MG63 (cell line): ENCODE measurements around the gene CCNC. TPM values are rescaled to one million over a fixed set of nuclear protein-coding genes. Genes with fewer than 3 reads are reported as not detected.

Experiments used
- DNase-seq: peaks from one replicate; pipeline ENCODE4 v3.0.0-alpha.2; 2020
- H3K27me3 ChIP-seq: fragments of 250-450 bp; sonication (Bioruptor Pico); 2 replicates; pipeline ENCODE4 v1.5.1; 2020; ENCODE audit warnings: mild to moderate bottlenecking, moderate library complexity
- H3K36me3 ChIP-seq: fragments of 250-450 bp; sonication (Bioruptor Pico); 2 replicates; pipeline ENCODE4 v1.5.1; 2020; ENCODE audit warnings: mild to moderate bottlenecking, moderate library complexity
- H3K4me3 ChIP-seq: fragments of 250-450 bp; sonication (Bioruptor Pico); 2 replicates; pipeline ENCODE4 v1.5.1; 2020; ENCODE audit warnings: mild to moderate bottlenecking, moderate library complexity
- H3K9me3 ChIP-seq: fragments of 250-450 bp; sonication (Bioruptor Pico); 2 replicates; pipeline ENCODE4 v1.5.1; 2020; ENCODE audit warnings: mild to moderate bottlenecking, moderate library complexity
- total RNA-seq: library from RNA; depleted of rRNA; stranded (reverse); fragments of >200 nt; shearing (Covaris generic); gene quantifications from 2 replicates; pipeline ENCODE4 v1.2.3, GENCODE V29; 2014; ENCODE audit warnings: low replicate concordance

The CCNC gene
- total RNA-seq, 1 experiment from 2014 or later, result 129 TPM

DNA sequence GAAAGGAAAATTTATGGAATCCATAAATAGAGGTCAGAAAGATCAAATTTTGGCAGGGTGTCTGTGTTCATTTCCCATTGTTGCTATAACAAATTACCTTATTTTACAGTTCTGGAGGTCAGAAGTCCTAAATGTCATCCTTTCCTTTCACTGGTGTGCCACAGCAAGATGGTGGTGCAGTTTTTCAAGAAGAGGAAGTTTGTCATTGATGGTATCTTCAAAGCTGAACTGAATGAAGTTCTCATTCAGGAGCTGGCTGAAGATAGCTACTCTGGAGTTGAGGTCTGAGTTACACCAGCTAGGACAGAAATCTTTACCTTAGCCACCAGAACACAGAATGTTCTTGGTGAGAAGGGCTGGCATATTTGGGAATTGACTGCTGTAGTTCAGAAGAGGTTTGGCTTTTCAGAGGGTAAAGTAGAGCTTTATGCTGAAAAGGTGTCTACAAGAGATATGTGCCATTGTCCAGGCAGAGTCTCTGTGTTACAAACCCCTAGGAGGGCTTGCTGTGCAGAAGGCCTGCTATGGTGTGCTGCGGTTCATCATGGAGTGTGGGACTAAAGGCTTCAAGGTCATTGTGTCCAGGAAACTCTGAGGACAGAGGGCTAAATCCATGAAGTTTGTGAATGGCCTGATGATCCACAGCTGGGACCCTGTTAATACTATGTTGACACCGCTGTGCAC, 7.2 kb upstream of the CCNC start:
- 0 out of 2 replicates have a peak, but pooled peaks cover 3% of the 10 kb centered on the region for H3K27me3 ChIP-seq
- no peaks in the 10 kb centered on the region for H3K36me3 ChIP-seq
- no peak for DNase-seq

DNA sequence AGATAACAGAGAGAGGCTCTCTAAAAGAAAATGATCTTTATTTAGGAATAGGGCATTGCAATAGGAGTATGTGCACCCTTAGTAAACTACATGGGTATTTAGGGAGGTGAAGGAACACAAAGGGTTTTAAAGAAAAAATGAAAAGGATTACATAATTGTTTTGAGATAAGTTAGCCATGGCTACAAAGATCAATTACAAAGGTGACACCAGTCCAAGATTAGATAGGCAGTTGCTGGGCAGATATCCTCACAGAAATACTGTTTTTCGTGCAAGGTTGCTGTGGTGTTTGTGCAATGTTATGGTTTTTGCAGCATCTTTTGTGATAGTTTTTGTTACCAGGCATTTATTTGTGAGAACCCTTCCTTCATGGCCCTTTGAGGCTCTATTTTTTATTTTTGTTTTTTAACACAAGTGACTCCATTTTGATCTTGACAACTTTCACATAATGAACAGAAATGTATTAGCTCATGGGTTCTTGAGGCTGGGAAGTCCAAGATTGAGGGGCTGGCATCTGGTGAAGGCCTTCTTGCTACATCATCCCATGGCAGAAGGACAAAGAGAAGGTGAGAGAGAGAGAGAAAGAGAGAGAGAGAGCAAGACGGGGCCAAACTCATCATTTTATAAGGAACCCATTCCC, 5.6 kb upstream of the CCNC start:
- DNase-seq, result no peak
- Histone ChIP-seq H3K4me3 (no peak overlapping the region), H3K9me3 (no peaks in the 10 kb centered on the region), H3K27me3 (0 out of 2 replicates have a peak, but pooled peaks cover 3% of the 10 kb centered on the region), H3K36me3 (no peaks in the 10 kb centered on the region)

More for the DNA sequence above, 7.2 kb upstream of the CCNC start:
- no peak overlapping the region for H3K4me3 ChIP-seq
- no peaks in the 10 kb centered on the region for H3K9me3 ChIP-seq

DNA sequence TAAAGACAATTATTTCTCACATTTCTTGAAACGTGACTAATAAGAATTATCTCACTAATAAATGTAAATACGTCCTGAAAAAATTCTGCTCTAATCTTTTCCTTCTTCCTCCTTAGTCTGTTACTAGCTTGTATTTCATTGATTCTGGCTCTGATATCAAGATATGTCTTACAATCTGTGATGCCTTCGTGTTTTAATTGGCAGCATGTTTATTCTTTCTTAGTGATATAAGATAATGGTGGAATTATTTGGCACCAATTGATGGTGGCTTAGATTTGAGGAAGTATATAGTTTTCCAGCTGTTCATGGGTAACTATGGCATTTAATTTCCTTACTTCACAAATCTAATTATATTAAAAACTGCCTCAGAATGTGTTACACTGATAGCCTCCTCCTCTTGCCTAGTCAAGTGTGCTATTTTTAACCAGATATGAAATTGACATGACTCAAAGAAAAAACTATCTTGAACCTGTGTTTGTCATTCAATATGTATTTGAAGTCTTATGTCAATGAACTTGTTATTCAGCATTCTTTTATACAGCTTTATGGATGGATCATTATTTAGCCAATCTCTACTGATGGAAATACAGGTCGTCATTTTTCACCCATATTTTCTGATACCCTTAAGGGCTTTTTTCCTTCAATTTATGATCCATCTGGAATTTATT, 5.3 kb downstream of the CCNC start:
- no peaks in the 10 kb centered on the region for H3K9me3 ChIP-seq
- peaks cover 17% of the 10 kb centered on the region for H3K36me3 ChIP-seq
- H3K4me3 ChIP-seq, result no peak overlapping the region
- no peaks in the 10 kb centered on the region for H3K27me3 ChIP-seq
- no peak for DNase-seq

DNA sequence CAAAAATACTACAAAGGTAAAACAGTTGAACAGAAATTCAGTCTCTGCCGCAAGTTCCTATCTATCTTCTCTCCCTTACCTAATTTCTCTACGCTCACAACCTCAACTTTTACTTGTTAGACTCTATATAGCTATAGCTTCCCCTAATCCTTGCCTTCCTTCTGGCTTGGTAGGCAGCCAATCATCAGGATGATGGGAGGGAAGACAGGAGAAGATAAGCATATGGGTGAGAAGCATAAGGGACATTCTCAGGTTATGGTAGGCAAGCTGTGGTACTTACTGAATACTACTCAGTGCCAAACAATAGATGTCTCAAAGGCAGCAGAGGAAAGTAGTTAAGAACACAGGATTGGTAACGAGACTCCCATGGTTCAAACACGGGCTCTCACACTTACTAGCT, 7.8 kb downstream of the CCNC start:
- Histone ChIP-seq H3K4me3 (no peak overlapping the region), H3K9me3 (no peaks in the 10 kb centered on the region), H3K27me3 (no peaks in the 10 kb centered on the region), H3K36me3 (peaks cover 37% of the 10 kb centered on the region)
- DNase-seq, result no peak

DNA sequence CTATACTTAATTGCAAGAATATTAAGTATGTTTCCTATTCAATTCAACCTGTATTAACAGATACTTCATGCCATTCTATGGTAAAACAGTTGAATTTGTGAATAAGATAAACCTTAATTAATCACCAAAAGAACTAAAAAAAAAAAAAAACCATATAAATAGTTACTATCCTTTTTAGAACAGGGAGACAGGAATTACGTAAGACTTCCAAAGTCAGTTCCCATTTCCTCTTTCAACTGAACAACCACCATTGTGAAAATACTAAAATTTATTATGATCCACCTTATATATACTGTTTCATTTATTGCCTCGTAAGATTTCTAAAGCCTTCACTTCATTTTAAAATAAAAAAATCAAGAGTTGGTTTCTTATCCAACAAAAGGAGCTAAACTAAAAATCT, 9.4 kb downstream of the CCNC start:
- H3K4me3 ChIP-seq, result no peak overlapping the region
- H3K27me3 ChIP-seq, result no peaks in the 10 kb centered on the region
- no peak for DNase-seq
- no peaks in the 10 kb centered on the region for H3K9me3 ChIP-seq
- peaks cover 43% of the 10 kb centered on the region for H3K36me3 ChIP-seq

DNA sequence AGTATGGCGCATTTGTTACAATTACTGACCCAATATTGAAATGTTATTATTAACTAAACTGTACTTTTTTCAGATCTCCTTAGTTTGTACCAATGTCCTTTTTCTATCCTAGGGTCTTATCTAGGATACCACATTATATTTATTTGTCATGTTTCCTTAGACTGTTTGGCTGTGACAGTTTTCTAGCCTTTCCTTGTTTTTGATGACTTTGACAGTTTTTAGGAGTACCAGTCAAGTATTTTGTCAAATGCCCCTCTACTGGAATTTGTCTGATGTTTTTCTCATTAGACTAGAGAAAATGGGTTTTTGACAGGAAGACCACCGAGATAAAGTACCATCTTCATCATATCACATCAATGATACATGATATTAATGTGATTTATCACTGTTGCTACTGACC, 14.6 kb downstream of the CCNC start:
- Histone ChIP-seq H3K36me3 (peaks cover 53% of the 10 kb centered on the region), H3K27me3 (no peaks in the 10 kb centered on the region), H3K9me3 (no peaks in the 10 kb centered on the region), H3K4me3 (no peak overlapping the region)
- no peak for DNase-seq

DNA sequence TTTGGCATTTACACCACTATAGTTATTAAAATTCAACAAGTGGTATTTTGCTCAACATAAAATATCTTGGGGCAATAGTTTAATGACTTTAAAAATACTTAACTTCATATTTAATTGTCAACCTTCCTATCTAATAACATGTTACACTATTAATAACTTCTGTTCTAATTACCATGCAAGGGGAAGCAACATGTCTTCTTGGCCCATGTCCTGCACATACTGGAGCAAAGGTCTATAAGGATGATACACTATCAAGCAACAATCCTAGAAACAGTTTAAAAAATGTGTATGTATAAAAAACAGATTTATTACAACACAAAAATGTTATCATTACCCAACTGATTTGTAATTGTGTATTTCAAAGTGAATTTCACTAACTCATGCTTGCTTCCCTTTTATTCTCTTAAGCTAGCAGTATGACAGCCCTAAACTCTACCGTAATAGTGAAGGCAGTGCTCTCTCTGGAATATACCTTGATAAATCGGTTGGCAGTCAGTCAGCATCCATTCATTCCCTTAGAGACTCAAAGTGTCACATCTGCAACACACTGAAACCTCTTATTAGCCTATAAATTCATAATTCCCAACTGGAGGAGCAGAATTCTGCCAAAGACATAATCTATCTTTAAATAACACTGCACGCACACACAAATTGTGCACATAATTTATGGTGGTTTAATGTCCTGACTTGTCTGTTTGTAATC, 18.3 kb downstream of the CCNC start:
- no peak for DNase-seq
- no peaks in the 10 kb centered on the region for H3K27me3 ChIP-seq
- H3K9me3 ChIP-seq, result no peaks in the 10 kb centered on the region
- H3K36me3 ChIP-seq, result peaks cover 44% of the 10 kb centered on the region
- no peak overlapping the region for H3K4me3 ChIP-seq

DNA sequence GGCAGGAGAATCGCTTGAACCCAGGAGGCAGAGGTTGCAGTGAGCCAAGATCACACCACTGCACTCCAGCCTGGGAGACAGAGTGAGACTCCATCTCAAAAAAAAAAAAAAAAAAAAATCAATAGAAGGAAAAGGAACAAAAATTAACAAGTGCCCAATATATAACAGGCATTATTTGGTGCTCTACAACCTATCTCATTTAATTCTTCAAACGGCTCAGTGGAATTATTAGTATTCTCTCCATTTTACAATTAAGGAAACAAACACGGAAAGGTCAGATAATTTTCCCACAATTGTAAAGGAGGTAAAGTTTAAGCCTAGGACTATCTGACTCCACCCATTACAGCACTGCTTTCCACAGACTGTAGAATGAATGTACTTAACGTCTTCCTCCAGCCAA, 19.8 kb downstream of the CCNC start:
- H3K27me3 ChIP-seq, result no peaks in the 10 kb centered on the region
- no peaks in the 10 kb centered on the region for H3K9me3 ChIP-seq
- no peak for DNase-seq
- peaks cover 45% of the 10 kb centered on the region for H3K36me3 ChIP-seq
- no peak overlapping the region for H3K4me3 ChIP-seq

DNA sequence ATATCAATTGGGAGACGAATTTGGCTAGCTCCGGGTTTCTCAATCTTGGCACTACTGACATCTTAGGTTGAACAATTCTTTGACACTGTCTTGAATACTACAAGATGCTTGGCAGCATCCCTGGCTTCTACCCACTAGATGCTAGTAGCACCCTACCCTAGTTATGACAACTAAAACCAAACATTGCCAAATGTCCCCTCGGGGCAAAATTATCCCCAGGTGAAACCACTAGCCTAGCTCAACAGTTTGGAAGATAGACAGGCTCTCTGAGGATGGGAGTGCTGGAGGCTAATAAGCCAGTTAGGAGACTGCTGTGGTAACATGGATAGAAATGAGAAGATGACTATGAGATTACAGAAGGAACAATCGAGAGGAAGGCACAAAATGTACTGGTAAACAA, 20.9 kb downstream of the CCNC start:
- Histone ChIP-seq H3K4me3 (no peak overlapping the region), H3K27me3 (no peaks in the 10 kb centered on the region), H3K36me3 (peaks cover 50% of the 10 kb centered on the region)

DNA sequence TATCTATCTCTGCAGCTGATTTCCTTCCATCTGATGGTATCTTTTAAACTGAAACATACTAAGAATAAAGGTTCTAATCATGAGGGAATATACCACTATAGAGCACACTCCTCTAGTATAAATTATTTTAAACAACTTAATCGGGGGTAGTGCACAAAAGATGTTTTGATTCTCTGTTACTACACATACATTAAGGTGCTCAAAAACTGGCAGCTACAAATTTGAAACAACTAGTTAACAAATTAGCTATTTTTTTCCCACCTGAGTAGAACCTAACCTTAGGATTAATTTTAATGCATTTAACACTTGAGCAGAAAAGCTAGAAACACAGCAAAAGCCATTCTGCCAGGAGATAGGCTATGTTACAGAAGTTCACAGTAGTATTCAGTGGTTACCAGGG, 23.0 kb downstream of the CCNC start:
- DNase-seq, result no peak
- Histone ChIP-seq H3K36me3 (peaks cover 48% of the 10 kb centered on the region), H3K27me3 (no peaks in the 10 kb centered on the region)

More for the DNA sequence above, 20.9 kb downstream of the CCNC start:
- no peak for DNase-seq
- no peaks in the 10 kb centered on the region for H3K9me3 ChIP-seq

DNA sequence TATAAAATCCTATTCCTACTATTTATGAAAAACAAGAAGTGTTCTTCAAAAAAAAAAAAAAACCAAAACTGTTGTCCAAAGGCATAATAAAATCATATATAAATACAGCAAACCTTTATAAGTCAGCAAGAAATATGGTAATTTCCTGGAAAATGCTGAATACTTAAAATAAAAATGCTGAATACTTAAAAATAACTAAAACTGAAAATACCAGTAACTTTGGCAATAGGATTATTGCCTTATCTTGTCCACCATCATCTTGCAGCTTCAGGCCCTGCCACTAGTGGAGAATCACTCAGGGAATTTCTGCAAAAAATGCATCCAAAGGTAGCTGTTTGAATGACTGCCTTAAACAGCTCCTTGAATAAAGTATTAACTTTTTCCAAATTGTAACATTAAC, 24.5 kb downstream of the CCNC start:
- H3K4me3 ChIP-seq, result no peak overlapping the region
- H3K9me3 ChIP-seq, result no peaks in the 10 kb centered on the region
- DNase-seq, result no peak
- no peaks in the 10 kb centered on the region for H3K27me3 ChIP-seq
- peaks cover 40% of the 10 kb centered on the region for H3K36me3 ChIP-seq

More for the DNA sequence above, 23.0 kb downstream of the CCNC start:
- no peak overlapping the region for H3K4me3 ChIP-seq
- H3K9me3 ChIP-seq, result no peaks in the 10 kb centered on the region

DNA sequence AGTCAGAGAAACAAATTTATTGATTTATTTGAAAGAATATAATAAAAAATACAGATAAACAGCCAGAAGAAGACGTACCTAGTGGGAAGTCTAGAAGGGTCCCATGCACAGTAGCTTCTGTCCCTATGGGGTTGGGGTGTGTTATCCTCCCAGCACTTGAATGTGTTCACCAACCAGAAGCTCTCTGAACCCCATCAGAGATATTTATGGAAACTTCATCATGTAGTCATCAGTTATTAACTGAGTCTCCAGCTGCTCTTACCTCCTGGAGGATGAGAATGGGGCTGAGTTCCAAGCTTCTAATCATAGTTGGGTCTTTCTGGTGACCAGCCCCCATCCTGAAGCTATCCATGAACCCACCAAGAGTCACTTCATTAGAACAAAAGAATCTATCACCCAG, 37.8 kb downstream of the CCNC start:
- peaks cover 19% of the 10 kb centered on the region for H3K36me3 ChIP-seq
- no peak for DNase-seq
- no peaks in the 10 kb centered on the region for H3K27me3 ChIP-seq
- no peaks in the 10 kb centered on the region for H3K9me3 ChIP-seq
- no peak overlapping the region for H3K4me3 ChIP-seq

DNA sequence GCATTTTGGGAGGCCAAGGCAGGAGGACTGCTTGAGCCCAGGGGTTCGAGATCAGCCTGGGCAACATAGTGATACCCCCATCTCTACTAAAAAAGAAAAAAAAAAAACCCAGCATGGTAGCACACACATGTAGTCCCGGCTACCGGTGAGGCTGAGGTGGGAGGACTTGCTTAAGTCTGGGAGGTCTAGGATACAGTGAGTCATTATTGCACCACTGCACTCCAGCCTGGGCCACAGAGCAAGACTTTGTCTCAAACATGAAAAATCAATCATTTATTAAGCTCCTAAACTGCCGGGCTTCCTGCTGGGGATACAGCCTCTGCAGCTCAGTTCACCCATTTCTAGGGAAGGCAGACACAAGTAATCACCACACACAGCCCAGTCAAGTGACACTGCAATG, 45.9 kb downstream of the CCNC start:
- Histone ChIP-seq H3K27me3 (no peaks in the 10 kb centered on the region), H3K9me3 (no peaks in the 10 kb centered on the region), H3K4me3 (no peak overlapping the region), H3K36me3 (no peaks in the 10 kb centered on the region)
- no peak for DNase-seq

DNA sequence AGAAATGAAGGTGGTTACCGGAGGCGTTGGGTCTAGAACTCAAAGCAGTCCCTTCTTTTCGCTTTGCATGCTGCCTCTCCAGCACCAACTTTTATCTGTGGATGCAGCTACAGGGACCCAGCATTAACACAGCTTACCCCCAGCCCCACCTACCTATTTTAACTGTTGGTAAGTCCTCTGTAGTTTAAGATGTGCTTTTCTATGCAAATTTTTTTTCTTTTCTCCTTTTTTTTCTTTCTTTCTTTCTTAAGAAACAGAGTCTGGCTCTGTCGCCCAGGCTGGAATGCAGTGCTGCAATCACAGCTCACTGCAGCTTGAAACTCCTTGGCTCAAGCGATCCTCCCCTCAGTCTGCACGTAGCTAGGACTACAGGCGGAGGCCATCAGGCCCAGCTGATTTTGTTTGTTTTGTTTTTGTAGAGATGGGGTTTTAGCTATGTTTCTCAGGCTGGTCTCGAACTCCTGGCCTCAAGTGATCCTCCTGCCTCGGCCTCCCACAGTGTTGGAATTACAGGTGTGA, 46.8 kb downstream of the CCNC start:
- Histone ChIP-seq H3K27me3 (no peaks in the 10 kb centered on the region), H3K4me3 (peak overlapping the region; percentile 89), H3K9me3 (no peaks in the 10 kb centered on the region), H3K36me3 (no peaks in the 10 kb centered on the region)
- DNase-seq, result peak; percentile 6

DNA sequence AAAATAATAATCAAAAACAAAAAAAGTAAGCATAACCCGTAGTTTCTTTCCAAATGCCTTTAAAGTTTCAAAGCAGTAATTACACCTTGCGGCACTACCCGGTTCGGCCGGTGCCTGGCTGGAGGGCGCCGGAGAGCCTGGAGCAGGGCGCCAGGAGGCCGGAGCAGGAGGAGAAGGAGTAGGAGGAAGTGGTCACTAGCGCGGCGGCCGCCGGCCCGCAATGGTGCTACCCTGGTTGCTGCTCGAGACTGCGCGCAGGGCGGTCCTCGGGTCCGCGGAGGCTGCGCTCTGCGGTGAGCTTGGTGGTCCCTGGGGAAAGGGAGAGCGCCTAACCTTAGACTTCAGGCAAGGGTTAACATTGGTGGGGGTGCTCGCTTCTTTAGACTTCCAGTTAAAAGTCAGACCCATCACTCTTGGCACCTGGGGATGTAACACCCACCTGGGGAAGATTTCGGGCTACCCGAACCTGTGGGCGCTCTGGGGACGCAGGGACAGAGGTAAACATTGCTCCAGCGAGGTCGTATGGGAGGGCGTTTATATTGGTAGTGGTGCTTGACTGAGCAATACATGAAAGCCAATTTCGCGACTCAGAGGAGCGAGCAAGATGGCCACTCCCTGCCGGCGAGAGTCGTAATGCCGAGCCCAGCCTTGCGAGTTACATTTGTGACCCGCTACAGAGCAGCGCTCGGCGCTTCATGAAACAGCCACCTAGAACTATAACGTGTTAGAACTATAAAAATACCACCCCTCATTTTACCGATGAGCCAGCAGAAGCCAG, 47.4 kb downstream of the CCNC start:
- Histone ChIP-seq H3K4me3 (peak overlapping the region; percentile 89), H3K9me3 (no peaks in the 10 kb centered on the region), H3K36me3 (no peaks in the 10 kb centered on the region), H3K27me3 (no peaks in the 10 kb centered on the region)
- DNase-seq, result peak; percentile 83

DNA sequence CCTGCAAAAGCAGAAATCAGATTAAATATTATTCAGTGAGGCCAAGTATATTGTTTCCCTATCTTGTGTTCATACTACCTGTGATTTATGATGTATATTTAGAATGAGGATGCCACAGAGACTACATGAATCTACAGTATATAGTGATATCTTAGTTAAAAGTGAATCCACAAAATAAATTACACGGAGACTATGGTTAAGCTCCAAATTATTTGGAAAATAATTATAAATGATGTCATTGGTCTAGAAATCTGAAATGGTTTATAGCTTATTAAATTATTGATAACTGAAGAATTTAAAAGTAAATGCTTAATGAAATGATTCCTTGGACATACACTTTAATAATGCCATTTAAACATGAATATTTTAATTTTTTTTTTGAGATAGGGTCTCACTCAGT, 49.0 kb downstream of the CCNC start:
- no peak overlapping the region for H3K4me3 ChIP-seq
- no peaks in the 10 kb centered on the region for H3K9me3 ChIP-seq
- no peaks in the 10 kb centered on the region for H3K36me3 ChIP-seq
- no peaks in the 10 kb centered on the region for H3K27me3 ChIP-seq
- DNase-seq, result no peak
